NCI-H2029 (cell line): ENCODE results near the gene DNASE1L2.

Experiments used
- DNase-seq: peaks from one replicate; lab custom pipeline; 2025; lab: John Stamatoyannopoulos, UW

DNASE1L2 gene

GRCh38 chr16:2287916-2288547, 51.8 kb downstream of the DNASE1L2 start:
- no peak for DNase-seq
